ENCODE results near the gene ARMC9. TPM values are rescaled to one million over a fixed set of nuclear protein-coding genes. Genes with fewer than 3 reads are reported as not detected.
A peak's percentile ranks its signal among the peaks of the same experiment; 100 is the strongest.

The ARMC9 gene
- total and polyA plus RNA-seq, 8 donors = 4.5 to 114 (median 11.0) TPM

GRCh38 chr2:231386446-231386845 lies 188.0 kb downstream of the ARMC9 start:
- H3K27ac ChIP-seq = no peak overlapping the region
- no peak for DNase-seq
- H3K4me1 ChIP-seq = peaks cover 6 to 12% (median 9%) of the 10 kb centered on the region in 4 donors
- TF ChIP-seq EP300 (IDR thresholded peaks at IDR 0.05) (no peak), POLR2A (IDR thresholded peaks at IDR 0.05) (no peak), POLR2AphosphoS5 (IDR thresholded peaks at IDR 0.05) (no peak)
- TF ChIP-seq, protein P1, sequence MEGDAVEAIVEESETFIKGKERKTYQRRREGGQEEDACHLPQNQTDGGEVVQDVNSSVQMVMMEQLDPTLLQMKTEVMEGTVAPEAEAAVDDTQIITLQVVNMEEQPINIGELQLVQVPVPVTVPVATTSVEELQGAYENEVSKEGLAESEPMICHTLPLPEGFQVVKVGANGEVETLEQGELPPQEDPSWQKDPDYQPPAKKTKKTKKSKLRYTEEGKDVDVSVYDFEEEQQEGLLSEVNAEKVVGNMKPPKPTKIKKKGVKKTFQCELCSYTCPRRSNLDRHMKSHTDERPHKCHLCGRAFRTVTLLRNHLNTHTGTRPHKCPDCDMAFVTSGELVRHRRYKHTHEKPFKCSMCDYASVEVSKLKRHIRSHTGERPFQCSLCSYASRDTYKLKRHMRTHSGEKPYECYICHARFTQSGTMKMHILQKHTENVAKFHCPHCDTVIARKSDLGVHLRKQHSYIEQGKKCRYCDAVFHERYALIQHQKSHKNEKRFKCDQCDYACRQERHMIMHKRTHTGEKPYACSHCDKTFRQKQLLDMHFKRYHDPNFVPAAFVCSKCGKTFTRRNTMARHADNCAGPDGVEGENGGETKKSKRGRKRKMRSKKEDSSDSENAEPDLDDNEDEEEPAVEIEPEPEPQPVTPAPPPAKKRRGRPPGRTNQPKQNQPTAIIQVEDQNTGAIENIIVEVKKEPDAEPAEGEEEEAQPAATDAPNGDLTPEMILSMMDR (IDR thresholded peaks at IDR 0.05) = no peak
- H3K4me3 ChIP-seq = no peak overlapping the region
- intact Hi-C loops (cut with DNase I; ENCODE audit: low total_unique reads) = no loop called here
- peaks cover 0 to 8% (median 0%) of the 10 kb centered on the region in 4 donors for H3K36me3 ChIP-seq
- H3K9me3 ChIP-seq = peaks cover 0 to 14% (median 6%) of the 10 kb centered on the region in 4 donors
- no peaks in the 10 kb centered on the region for H3K27me3 ChIP-seq
- 70 to 93% (median 85%) methylated on average over 2 to 3 of the region's 3 CpGs for WGBS, 5 donors

DNA sequence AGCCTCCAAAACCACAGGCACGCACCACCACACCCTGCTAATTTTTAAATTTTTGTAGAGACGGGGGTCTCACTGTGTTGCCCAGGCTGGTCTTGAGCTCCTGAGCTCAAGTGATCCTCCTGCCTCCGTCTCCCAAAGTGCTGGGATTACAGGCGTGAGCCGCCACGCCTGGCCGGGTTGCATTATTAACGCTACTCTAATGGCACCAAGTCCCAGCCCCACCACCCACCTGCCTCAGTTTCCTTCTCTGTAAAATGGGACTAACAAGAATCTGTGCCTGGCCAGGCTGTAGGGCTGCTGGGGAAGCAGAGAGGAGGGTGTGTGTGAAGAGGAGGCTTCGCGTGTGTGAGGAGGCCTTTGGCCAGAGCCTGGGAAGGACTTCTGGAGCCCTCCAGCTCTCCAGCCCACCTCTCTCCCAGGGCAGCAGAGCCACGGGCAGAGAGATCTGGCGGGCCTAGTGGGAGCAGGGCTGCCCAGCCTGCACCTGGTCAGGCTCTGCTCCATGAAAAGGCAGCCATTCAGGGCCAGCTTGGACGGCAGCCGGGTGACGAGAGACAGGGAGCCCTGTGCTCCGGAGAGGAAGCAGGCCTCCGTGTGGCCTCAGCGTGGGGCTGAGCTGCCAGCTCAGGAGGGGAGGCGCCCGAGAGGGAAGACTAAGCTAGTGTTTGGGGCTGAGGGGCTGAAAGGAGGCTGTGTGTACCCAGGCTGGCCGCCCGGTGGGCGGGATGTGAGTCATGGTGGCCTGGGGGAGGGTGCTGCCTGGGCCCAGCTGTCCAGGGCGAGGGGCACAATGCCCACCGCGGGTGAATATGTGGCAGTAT lies 189.7 kb downstream of the ARMC9 start:
- no peak overlapping the region for H3K4me3 ChIP-seq
- peaks cover 0 to 8% (median 0%) of the 10 kb centered on the region in 4 donors for H3K36me3 ChIP-seq
- H3K27ac ChIP-seq = peak overlapping the region in 4 of 5 donors; percentile 38 to 62 (median 46)
- 45 to 80% (median 59%) methylated on average over 12 to 26 of the region's 26 CpGs for WGBS, 5 donors
- H3K27me3 ChIP-seq = peaks cover 0 to 7% (median 0%) of the 10 kb centered on the region in 3 donors
- H3K4me1 ChIP-seq = peaks cover 6 to 12% (median 9%) of the 10 kb centered on the region in 4 donors
- TF ChIP-seq POLR2AphosphoS5 (IDR thresholded peaks at IDR 0.05) (peak in 1 of 3 donors; percentile 41), EP300 (IDR thresholded peaks at IDR 0.05) (no peak), POLR2A (IDR thresholded peaks at IDR 0.05) (no peak)
- TF ChIP-seq, protein P1 (IDR thresholded peaks at IDR 0.05) = no peak
- intact Hi-C loops (cut with DNase I; ENCODE audit: low total_unique reads) = no loop called here
- peaks cover 0 to 14% (median 6%) of the 10 kb centered on the region in 4 donors for H3K9me3 ChIP-seq
- peak; percentile 47 to 89 for DNase-seq

- intact Hi-C loops (cut with DNase I; ENCODE audit: low total_unique reads) = no loop called here
- Histone ChIP-seq H3K4me3 (no peak overlapping the region), H3K9me3 (peaks cover 0 to 14% (median 6%) of the 10 kb centered on the region in 4 donors), H3K36me3 (peaks cover 0 to 8% (median 0%) of the 10 kb centered on the region in 4 donors), H3K27me3 (peaks cover 0 to 14% (median 0%) of the 10 kb centered on the region in 3 donors), H3K27ac (peak overlapping the region in 4 of 5 donors; percentile 38 to 62 (median 46)), H3K4me1 (peaks cover 6 to 12% (median 9%) of the 10 kb centered on the region in 4 donors)
- TF ChIP-seq EP300 (IDR thresholded peaks at IDR 0.05) = no peak
- TF ChIP-seq POLR2AphosphoS5 (IDR thresholded peaks at IDR 0.05) = no peak
- TF ChIP-seq POLR2A (IDR thresholded peaks at IDR 0.05) = no peak
- TF ChIP-seq, protein P1 (IDR thresholded peaks at IDR 0.05) = no peak
- 85 to 92% (median 91%) methylated on average over 13 to 15 of the region's 15 CpGs for WGBS, 5 donors
- DNase-seq = no peak
Measured at GRCh38 chr2:231388725-231389346, 190.4 kb downstream of the ARMC9 start.

DNA sequence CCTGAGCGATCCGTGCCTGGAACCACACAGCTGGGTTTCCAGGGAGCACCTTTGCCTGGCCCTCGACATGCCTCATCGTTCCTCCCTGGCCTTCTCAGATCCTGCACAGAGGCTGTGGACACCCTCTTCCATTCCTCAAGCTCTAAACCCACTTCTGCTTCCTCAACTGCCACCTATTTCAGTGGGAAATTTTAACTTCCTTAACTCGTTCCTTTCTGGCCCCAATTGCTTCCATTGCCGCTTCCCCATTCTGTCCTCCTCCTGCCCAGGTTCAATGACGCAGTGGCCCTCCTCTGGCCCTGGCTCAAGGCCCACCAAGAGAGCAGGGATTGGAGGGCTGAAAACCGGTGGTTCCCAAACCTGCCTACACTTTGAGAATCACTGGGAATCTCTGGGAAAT lies 192.2 kb downstream of the ARMC9 start:
- H3K4me1 ChIP-seq = peaks cover 14 to 25% (median 18%) of the 10 kb centered on the region in 4 donors
- no peaks in the 10 kb centered on the region for H3K9me3 ChIP-seq
- peaks cover 0 to 5% (median 0%) of the 10 kb centered on the region in 4 donors for H3K36me3 ChIP-seq
- DNase-seq = no peak
- no peak overlapping the region for H3K4me3 ChIP-seq
- TF ChIP-seq POLR2AphosphoS5 (IDR thresholded peaks at IDR 0.05) = no peak
- no peak for TF ChIP-seq POLR2A (IDR thresholded peaks at IDR 0.05)
- no peak for TF ChIP-seq EP300 (IDR thresholded peaks at IDR 0.05)
- TF ChIP-seq, protein P1 (IDR thresholded peaks at IDR 0.05) = no peak
- H3K27ac ChIP-seq = no peak overlapping the region
- H3K27me3 ChIP-seq = peaks cover 0 to 31% (median 9%) of the 10 kb centered on the region in 3 donors
- intact Hi-C loops (cut with DNase I; ENCODE audit: low total_unique reads) = no loop called here
- 75 to 91% (median 84%) methylated on average over 8 of the region's 8 CpGs for WGBS, 5 donors
